Transverse colon (tissue), 4 donors: ENCODE results near the gene STING1. TPM values are rescaled to one million over a fixed set of nuclear protein-coding genes. Genes with fewer than 3 reads are reported as not detected.
"Not testable (repeated sequence)": the region's sequence is repeated elsewhere in the genome, so short reads cannot be mapped to it uniquely, and the experiment has no call there.

Source experiments
- DNase-seq: peaks from one replicate; pipeline ENCODE4 v3.0.0-alpha.2; 2019
- H3K27ac ChIP-seq, 4 donors: fragments of 200-600 bp; sonication (generic); 2 replicates each; pipeline ENCODE4 v1.5.1; 2016 to 2018; ENCODE audit warnings: inconsistent platforms in 4 of 4
- H3K27me3 ChIP-seq: fragments of 200-600 bp; sonication (generic); 2 replicates; pipeline ENCODE4 v1.5.1; 2017; ENCODE audit warnings: inconsistent platforms
- H3K36me3 ChIP-seq, 4 donors: fragments of 200-600 bp; sonication (generic); 2 replicates each; pipeline ENCODE4 v1.5.1; 2017 to 2019; ENCODE audit warnings: inconsistent platforms in 4 of 4
- H3K4me1 ChIP-seq, 4 donors: fragments of 200-600 bp; sonication (generic); 2 replicates each; pipeline ENCODE4 v1.5.1; 2017 to 2020; ENCODE audit warnings: inconsistent platforms in 4 of 4
- H3K4me3 ChIP-seq, 4 donors: fragments of 200-600 bp; sonication (generic); 1 replicate in 1 of 4; 2 replicates in 3 of 4; pipeline versions ENCODE4 v1.5.1 to v1.6.1; 2017 to 2019; ENCODE audit warnings: inconsistent platforms in 4 of 4
- H3K9me3 ChIP-seq, 2 donors: fragments of 200-600 bp; sonication (generic); 2 replicates each; pipeline ENCODE4 v1.5.1; 2017 to 2019; ENCODE audit warnings: inconsistent platforms in 2 of 2
- EP300 ChIP-seq: sonication (generic); formaldehyde crosslinking; IDR thresholded peaks from one replicate; pipeline ENCODE4 v1.6.1; 2017; ENCODE audit warnings: antibody characterized with exemption, low read depth
- POLR2A ChIP-seq: fragments of 450-650 bp; IDR thresholded peaks from one replicate; pipeline ENCODE4 v1.6.1; 2016; ENCODE audit warnings: antibody characterized with exemption, mild to moderate bottlenecking, moderate library complexity
- POLR2AphosphoS5 ChIP-seq, 3 donors: sonication (generic); formaldehyde crosslinking; IDR thresholded peaks; one replicate each; pipeline ENCODE4 v1.6.1; 2016; ENCODE audit warnings: antibody characterized with exemption in 3 of 3
- WGBS, 2 donors: methylation state at CpG; one replicate each; pipeline ENCODE4 v1.1.5; 2018; ENCODE audit warnings: low coverage in 1 of 2; 5-methylcytosine and 5-hydroxymethylcytosine counted together
- in situ Hi-C, 4 donors: fragments of 200-750 bp; cut with MboI; loops; one replicate each; pipeline versions ENCODE4 v1.15.0 to v1.15.1; 2017; ENCODE audit warnings: low sequenced_read_pairs in 3 of 4, low pct_ligation_motif_present in 1 of 4, low pct_unique_long_range_greater_than_20kb in 1 of 4
- intact Hi-C: fragments of 100-400 bp; cut with DNase I; formaldehyde crosslinking; loops from one replicate; pipeline ENCODE4 v1.15.1; 2023; ENCODE audit warnings: low total_unique reads
- total RNA-seq, 4 donors: library from RNA; depleted of rRNA; stranded (reverse); fragments of >200 nt; gene quantifications; one replicate each; pipeline ENCODE4 v1.1.0, GENCODE V29; 2016
- TF ChIP-seq, protein P1 (sequence below), 5 experiments: fragments of 200-600 bp in 3 of 5; fragments of 450-650 bp in 2 of 5; sonication (generic) in 3 of 5; IDR thresholded peaks; 1 replicate in 2 of 5; 2 replicates in 3 of 5; pipeline ENCODE4 v1.5.1; 2016 to 2017; ENCODE audit warnings: antibody characterized with exemption in 5 of 5, inconsistent platforms in 3 of 5, mild to moderate bottlenecking in 2 of 5, moderate library complexity in 1 of 5

STING1 gene
- total RNA-seq, 4 donors from 2014 or later = 12.2 to 51.5 (median 19.1) TPM

DNA sequence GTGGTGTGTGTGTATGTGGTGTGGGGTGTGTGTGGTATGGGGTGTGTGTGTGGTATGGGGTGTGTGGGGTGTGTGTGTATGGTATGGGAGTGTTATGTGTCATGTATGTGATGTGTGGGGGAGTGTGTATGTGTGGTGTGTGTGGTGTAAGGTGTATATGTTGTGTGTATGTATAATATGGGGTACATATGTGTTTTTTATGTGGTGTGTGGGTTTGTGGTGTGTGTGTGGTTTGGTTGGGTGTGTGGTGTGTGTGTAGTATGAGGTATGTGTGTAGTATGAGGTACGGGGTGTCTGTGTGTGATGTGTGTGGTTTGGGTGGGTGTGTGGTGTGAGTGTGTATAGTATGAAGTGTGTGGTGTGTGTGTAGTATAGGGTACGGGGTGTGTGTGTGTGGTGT, 31.4 kb downstream of the STING1 start:
- H3K4me3 ChIP-seq = no peak overlapping the region
- in situ Hi-C loops (no loop called here), intact Hi-C loops (no loop called here)
- DNase-seq = no peak
- H3K27me3 ChIP-seq = no peaks in the 10 kb centered on the region
- no peaks in the 10 kb centered on the region for H3K9me3 ChIP-seq
- H3K36me3 ChIP-seq = no peaks in the 10 kb centered on the region
- WGBS, 2 donors = 88 to 100% methylated on average over 2 of the region's 2 CpGs
- H3K4me1 ChIP-seq = no peaks in the 10 kb centered on the region
- TF ChIP-seq, protein P1, sequence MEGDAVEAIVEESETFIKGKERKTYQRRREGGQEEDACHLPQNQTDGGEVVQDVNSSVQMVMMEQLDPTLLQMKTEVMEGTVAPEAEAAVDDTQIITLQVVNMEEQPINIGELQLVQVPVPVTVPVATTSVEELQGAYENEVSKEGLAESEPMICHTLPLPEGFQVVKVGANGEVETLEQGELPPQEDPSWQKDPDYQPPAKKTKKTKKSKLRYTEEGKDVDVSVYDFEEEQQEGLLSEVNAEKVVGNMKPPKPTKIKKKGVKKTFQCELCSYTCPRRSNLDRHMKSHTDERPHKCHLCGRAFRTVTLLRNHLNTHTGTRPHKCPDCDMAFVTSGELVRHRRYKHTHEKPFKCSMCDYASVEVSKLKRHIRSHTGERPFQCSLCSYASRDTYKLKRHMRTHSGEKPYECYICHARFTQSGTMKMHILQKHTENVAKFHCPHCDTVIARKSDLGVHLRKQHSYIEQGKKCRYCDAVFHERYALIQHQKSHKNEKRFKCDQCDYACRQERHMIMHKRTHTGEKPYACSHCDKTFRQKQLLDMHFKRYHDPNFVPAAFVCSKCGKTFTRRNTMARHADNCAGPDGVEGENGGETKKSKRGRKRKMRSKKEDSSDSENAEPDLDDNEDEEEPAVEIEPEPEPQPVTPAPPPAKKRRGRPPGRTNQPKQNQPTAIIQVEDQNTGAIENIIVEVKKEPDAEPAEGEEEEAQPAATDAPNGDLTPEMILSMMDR (IDR thresholded peaks at IDR 0.05) = no peak
- TF ChIP-seq POLR2AphosphoS5 (IDR thresholded peaks at IDR 0.05) = no peak
- no peak for TF ChIP-seq EP300
- TF ChIP-seq POLR2A = no peak
- no peak overlapping the region for H3K27ac ChIP-seq

DNA sequence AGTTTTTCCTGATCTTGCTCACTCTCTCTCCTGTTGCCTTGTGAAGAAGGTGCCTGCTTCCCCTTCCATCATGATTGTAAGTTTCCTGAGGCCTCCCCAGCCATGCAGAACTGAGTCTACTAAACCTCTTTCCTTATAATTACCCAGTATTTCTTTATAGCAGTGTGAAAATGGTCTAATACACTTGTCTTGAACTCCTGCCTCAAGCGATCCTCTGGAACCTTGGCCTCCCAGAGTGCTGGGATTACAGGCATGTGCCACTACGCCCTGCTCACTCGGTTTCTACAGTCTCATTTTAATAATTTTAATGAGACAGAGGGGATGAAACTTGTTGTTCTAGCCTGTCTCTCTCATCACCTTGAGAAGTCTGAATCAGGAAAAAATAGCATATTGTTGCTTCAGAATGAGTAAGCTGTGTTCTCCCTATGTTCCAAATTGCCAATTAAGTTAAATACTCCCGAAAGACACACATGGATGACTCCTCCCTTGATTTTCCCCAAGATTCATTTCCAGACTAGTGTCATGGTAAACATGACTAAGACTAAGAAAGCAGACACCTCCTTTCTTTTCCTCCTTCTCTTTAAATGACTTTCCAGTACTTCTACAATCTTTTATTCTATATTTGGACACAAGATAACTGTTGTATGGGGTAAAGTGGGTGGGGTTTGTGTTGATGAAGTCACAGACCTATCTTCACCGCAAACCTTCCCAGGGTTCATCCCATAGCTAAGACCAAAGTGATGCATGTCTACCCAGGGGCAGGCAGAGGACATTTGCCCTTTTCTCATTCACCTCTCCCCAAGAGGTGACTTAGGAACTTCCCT, 35.4 kb downstream of the STING1 start:
- Histone ChIP-seq H3K4me3 (no peak overlapping the region), H3K9me3 (no peaks in the 10 kb centered on the region), H3K36me3 (no peaks in the 10 kb centered on the region), H3K27ac (no peak overlapping the region), H3K27me3 (no peaks in the 10 kb centered on the region), H3K4me1 (no peaks in the 10 kb centered on the region)
- in situ Hi-C loops = loop anchor here in 1 of 4 donors (25.0 kb wide), 1 partner anchor 315 kb away; no protein-coding TSS in a partner anchor
- intact Hi-C loops = no loop called here
- DNase-seq = no peak
- WGBS, 2 donors = 78 to 96% methylated on average over 4 to 5 of the region's 5 CpGs
- no peak for TF ChIP-seq POLR2A
- no peak for TF ChIP-seq EP300
- TF ChIP-seq POLR2AphosphoS5 (IDR thresholded peaks at IDR 0.05) = no peak
- TF ChIP-seq, protein P1 (IDR thresholded peaks at IDR 0.05) = no peak

DNA sequence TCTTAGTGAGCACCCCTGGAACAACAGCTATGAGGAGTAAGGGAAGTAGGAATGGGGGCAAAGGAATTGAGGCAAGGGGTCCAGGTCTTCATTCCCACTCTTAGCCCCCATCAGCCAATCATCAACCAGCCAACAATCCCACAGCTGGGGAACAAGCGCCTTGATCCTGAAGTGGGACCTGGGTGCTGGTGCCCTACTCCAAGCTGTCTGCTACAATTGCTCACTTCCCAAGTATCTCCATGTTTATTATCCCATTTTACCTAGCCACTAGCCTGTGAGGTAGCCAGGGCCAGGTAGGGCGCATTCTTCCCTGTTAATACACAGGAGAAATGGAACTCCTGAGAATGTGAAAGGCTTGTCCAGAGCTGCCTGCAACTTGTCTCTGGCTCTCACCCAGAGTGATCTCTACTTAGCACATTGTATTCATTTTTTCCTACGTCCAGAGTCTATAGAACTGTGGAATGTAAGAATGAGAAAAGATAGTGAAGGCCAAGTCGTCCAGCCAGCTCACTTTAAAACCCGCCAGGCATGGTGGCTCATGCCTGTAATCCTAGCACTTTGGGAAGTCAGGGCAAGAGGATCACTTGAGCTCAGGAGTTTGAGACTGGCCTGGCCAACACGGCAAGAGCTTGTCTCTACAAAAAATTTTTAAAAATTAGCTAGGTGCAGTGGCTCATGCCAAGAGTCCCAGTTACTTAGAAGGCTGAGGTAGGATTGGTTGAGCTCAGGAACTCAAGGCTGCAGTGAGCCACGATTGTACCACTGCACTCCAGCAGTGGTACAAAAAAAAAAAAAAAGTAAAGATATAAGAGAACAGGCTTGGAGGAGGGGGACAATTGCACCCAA, 37.0 kb downstream of the STING1 start:
- WGBS, 2 donors = 41 to 63% methylated on average over 3 to 7 of the region's 7 CpGs
- H3K36me3 ChIP-seq = no peaks in the 10 kb centered on the region
- TF ChIP-seq POLR2AphosphoS5 (IDR thresholded peaks at IDR 0.05) = no peak
- TF ChIP-seq POLR2A = no peak
- TF ChIP-seq, protein P1 (IDR thresholded peaks at IDR 0.05) = no peak
- H3K27ac ChIP-seq = no peak overlapping the region
- no peak overlapping the region for H3K4me3 ChIP-seq
- H3K9me3 ChIP-seq = no peaks in the 10 kb centered on the region
- intact Hi-C loops = no loop called here
- in situ Hi-C loops = loop anchor here in 1 of 4 donors (25.0 kb wide), 1 partner anchor 317 kb away; no protein-coding TSS in a partner anchor
- no peak for DNase-seq
- H3K27me3 ChIP-seq = no peaks in the 10 kb centered on the region
- no peaks in the 10 kb centered on the region for H3K4me1 ChIP-seq

DNA sequence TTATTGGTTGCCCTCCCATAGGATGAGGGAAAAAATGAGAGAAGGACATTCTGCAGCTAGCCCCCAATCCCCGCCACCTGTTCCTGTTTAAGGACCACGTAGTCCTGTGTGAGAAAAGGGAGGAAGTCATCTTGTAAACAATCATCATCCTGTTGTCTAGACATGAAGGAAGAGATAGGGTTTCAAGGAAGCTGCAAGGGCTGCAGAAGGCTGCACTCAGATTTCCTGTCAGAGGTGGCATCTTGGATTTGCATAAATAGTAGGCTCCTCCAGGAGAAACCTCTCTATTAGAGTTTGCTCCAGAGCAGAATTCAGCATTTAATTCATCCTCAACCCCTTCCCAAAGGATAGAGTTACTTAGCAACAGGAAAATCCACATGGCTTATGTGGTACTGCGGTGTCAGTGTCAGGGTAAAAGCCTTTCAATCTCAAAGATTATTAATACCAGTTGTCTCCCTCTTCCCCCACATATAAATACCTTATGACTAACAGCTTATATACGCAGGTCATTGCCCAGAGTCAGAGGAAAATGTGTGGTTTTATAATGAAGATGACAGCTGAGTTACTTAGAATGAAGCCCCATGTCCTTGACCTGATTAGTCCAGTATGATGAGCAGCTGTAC, 38.6 kb downstream of the STING1 start:
- intact Hi-C loops = no loop called here
- no peak overlapping the region for H3K27ac ChIP-seq
- DNase-seq = no peak
- H3K4me3 ChIP-seq = no peak overlapping the region
- in situ Hi-C loops = loop anchor here in 1 of 4 donors (25.0 kb wide), 1 partner anchor 318 kb away; no protein-coding TSS in a partner anchor
- no peaks in the 10 kb centered on the region for H3K27me3 ChIP-seq
- TF ChIP-seq POLR2AphosphoS5 (IDR thresholded peaks at IDR 0.05) = no peak
- TF ChIP-seq EP300 = no peak
- TF ChIP-seq, protein P1 (IDR thresholded peaks at IDR 0.05) = no peak
- TF ChIP-seq POLR2A = no peak
- no peaks in the 10 kb centered on the region for H3K9me3 ChIP-seq
- H3K36me3 ChIP-seq = no peaks in the 10 kb centered on the region
- WGBS, 2 donors = 75 to 80% methylated on average over 1 to 4 of the region's 4 CpGs
- peaks cover under 1 to 7% (median 5%) of the 10 kb centered on the region in 4 donors for H3K4me1 ChIP-seq

DNA sequence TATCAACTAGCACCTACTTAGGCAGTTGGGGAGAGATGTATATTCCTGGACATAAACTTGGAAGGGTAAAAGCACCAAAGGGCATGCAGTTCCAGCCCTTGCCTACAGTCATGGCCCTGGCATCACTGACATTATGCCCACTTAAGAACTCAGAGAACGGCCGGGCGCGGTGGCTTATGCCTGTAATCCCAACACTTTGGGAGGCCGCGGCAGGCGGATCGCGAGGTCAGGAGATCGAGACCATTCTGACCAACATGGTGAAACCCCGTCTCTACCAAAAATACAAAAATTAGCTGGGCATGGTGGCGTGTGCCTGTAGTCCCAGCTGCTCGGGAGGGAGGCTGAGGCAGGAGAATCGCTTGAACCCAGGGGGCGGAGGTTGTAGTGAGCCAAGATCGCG, 42.1 kb downstream of the STING1 start:
- H3K27me3 ChIP-seq, H3K9me3 ChIP-seq, intact Hi-C loops, H3K4me3 ChIP-seq, DNase-seq, H3K36me3 ChIP-seq, H3K27ac ChIP-seq: not testable (repeated sequence)
- in situ Hi-C loops = loop anchor here in 1 of 4 donors (25.0 kb wide), 1 partner anchor 322 kb away; no protein-coding TSS in a partner anchor
- WGBS, 2 donors = 96 to 100% methylated on average over 2 to 17 of the region's 17 CpGs
- peaks cover 3 to 14% (median 9%) of the 10 kb centered on the region in 4 donors for H3K4me1 ChIP-seq
